HL-60 (cell line): ENCODE data around the gene ELOVL2.
"Not testable (repeated sequence)": the region's sequence is repeated elsewhere in the genome, so short reads cannot be mapped to it uniquely, and the experiment has no call there.

Source experiments
- POLR2AphosphoS5 ChIP-seq: IDR thresholded peaks from 2 replicates; pipeline ENCODE4 v1.6.1; 2012; ENCODE audit warnings: low read depth
- TF ChIP-seq, protein P1 (sequence below): IDR thresholded peaks from 2 replicates; pipeline ENCODE4 v1.6.1; 2012; ENCODE audit warnings: low read depth; ENCODE audit not compliant: insufficient replicate concordance
- TF ChIP-seq, protein P2 (sequence below): IDR thresholded peaks from one replicate; pipeline ENCODE4 v1.5.1; 2011; ENCODE audit warnings: low read length, control low read depth, inconsistent platforms; ENCODE audit not compliant: insufficient read depth

DNA sequence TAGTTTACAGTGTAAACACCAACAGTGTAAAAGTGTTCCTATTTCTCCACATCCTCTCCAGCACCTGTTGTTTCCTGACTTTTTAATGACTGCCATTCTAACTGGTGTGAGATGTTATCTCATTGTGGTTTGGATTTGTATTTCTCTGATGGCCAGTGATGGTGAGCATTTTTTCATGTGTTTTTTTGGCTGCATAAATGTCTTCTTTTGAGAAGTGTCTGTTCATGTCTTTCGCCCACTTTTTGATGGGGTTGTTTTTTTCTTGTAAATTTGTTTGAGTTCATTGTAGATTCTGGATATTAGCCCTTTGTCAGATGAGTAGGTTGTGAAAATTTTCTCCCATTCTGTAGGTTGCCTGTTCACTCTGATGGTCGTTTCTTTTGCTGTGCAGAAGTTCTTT, 59.1 kb downstream of the ELOVL2 start:
- TF ChIP-seq, protein P1, sequence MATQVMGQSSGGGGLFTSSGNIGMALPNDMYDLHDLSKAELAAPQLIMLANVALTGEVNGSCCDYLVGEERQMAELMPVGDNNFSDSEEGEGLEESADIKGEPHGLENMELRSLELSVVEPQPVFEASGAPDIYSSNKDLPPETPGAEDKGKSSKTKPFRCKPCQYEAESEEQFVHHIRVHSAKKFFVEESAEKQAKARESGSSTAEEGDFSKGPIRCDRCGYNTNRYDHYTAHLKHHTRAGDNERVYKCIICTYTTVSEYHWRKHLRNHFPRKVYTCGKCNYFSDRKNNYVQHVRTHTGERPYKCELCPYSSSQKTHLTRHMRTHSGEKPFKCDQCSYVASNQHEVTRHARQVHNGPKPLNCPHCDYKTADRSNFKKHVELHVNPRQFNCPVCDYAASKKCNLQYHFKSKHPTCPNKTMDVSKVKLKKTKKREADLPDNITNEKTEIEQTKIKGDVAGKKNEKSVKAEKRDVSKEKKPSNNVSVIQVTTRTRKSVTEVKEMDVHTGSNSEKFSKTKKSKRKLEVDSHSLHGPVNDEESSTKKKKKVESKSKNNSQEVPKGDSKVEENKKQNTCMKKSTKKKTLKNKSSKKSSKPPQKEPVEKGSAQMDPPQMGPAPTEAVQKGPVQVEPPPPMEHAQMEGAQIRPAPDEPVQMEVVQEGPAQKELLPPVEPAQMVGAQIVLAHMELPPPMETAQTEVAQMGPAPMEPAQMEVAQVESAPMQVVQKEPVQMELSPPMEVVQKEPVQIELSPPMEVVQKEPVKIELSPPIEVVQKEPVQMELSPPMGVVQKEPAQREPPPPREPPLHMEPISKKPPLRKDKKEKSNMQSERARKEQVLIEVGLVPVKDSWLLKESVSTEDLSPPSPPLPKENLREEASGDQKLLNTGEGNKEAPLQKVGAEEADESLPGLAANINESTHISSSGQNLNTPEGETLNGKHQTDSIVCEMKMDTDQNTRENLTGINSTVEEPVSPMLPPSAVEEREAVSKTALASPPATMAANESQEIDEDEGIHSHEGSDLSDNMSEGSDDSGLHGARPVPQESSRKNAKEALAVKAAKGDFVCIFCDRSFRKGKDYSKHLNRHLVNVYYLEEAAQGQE = not testable (repeated sequence)
- TF ChIP-seq, protein P2, sequence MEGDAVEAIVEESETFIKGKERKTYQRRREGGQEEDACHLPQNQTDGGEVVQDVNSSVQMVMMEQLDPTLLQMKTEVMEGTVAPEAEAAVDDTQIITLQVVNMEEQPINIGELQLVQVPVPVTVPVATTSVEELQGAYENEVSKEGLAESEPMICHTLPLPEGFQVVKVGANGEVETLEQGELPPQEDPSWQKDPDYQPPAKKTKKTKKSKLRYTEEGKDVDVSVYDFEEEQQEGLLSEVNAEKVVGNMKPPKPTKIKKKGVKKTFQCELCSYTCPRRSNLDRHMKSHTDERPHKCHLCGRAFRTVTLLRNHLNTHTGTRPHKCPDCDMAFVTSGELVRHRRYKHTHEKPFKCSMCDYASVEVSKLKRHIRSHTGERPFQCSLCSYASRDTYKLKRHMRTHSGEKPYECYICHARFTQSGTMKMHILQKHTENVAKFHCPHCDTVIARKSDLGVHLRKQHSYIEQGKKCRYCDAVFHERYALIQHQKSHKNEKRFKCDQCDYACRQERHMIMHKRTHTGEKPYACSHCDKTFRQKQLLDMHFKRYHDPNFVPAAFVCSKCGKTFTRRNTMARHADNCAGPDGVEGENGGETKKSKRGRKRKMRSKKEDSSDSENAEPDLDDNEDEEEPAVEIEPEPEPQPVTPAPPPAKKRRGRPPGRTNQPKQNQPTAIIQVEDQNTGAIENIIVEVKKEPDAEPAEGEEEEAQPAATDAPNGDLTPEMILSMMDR = not testable (repeated sequence)
- not testable (repeated sequence) for TF ChIP-seq POLR2AphosphoS5
